SK-N-SH (cell line): ENCODE measurements around the gene MYLK2.

Experiments
- CHD2 ChIP-seq: fragments of 150-350 bp; IDR thresholded peaks from 2 replicates; pipeline ENCODE4 v1.6.1; 2018; ENCODE audit warnings: low read length; ENCODE audit not compliant: partially characterized antibody
- EP300 ChIP-seq, 2 experiments: IDR thresholded peaks; 2 replicates each; pipeline versions ENCODE4 v1.4.0 to v1.6.1; 2012; ENCODE audit warnings: borderline replicate concordance in 1 of 2, low read depth in 1 of 2, low read length in 1 of 2
- GABPA ChIP-seq: IDR thresholded peaks from 2 replicates; pipeline ENCODE4 v1.4.0; 2012; ENCODE audit warnings: low read depth, mild to moderate bottlenecking
- JUND ChIP-seq: IDR thresholded peaks from 2 replicates; pipeline ENCODE4 v1.4.0; 2012
- POLR2AphosphoS5 ChIP-seq: IDR thresholded peaks from 2 replicates; pipeline ENCODE4 v1.6.1; 2012; ENCODE audit warnings: low read depth, low read length
- RCOR1 ChIP-seq: fragments of 150-350 bp; IDR thresholded peaks from 2 replicates; pipeline ENCODE4 v1.6.1; 2017; ENCODE audit warnings: antibody characterized with exemption, low read length
- RFX5 ChIP-seq: IDR thresholded peaks from 2 replicates; pipeline ENCODE4 v1.6.1; 2012; ENCODE audit warnings: mild to moderate bottlenecking, improper control_type of control experiment, low read length
- TAF1 ChIP-seq: IDR thresholded peaks from 2 replicates; pipeline ENCODE4 v1.6.1; 2012; ENCODE audit warnings: low read depth, mild to moderate bottlenecking, low read length, moderate library complexity, borderline replicate concordance
- TF ChIP-seq, protein P1 (sequence below): fragments of 200-600 bp; sonication (generic); IDR thresholded peaks from 2 replicates; pipeline ENCODE4 v1.6.1; 2017; ENCODE audit warnings: antibody characterized with exemption, mild to moderate bottlenecking, moderate library complexity
- TF ChIP-seq, protein P2 (sequence below): IDR thresholded peaks from 2 replicates; pipeline ENCODE4 v1.6.1; 2012; ENCODE audit warnings: mild to moderate bottlenecking, low read depth, low read length, moderate library complexity
- TF ChIP-seq, protein P3 (sequence below): IDR thresholded peaks from 2 replicates; pipeline ENCODE4 v1.4.0; 2012; ENCODE audit warnings: low read depth
- TF ChIP-seq, protein P4 (sequence below): IDR thresholded peaks from 2 replicates; pipeline ENCODE4; 2012
- TF ChIP-seq, protein P5 (sequence below): IDR thresholded peaks from 2 replicates; pipeline ENCODE4 v1.4.0; 2012; ENCODE audit warnings: low read depth, borderline replicate concordance

DNA sequence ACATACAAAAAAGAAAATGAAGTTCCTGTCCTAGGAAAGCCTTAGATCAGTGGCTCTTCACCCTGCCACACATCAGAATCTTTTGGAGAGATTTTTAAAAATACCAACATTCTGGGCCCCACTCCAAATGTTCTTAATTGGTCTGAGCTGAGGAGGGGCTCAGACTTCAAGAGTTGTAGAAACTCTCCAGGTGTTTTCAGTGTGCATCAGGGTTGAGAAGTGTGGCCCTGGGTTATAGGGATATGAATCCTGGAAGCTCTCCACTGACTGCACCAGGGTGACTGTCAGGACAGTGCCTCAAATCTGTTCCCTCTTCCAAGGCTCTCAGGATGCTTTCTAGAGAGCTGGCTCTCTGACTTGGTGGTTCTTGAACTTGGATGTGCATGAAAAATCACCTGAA, 5.5 kb upstream of the MYLK2 start:
- TF ChIP-seq TAF1: no peak
- no peak for TF ChIP-seq GABPA
- TF ChIP-seq, protein P1, sequence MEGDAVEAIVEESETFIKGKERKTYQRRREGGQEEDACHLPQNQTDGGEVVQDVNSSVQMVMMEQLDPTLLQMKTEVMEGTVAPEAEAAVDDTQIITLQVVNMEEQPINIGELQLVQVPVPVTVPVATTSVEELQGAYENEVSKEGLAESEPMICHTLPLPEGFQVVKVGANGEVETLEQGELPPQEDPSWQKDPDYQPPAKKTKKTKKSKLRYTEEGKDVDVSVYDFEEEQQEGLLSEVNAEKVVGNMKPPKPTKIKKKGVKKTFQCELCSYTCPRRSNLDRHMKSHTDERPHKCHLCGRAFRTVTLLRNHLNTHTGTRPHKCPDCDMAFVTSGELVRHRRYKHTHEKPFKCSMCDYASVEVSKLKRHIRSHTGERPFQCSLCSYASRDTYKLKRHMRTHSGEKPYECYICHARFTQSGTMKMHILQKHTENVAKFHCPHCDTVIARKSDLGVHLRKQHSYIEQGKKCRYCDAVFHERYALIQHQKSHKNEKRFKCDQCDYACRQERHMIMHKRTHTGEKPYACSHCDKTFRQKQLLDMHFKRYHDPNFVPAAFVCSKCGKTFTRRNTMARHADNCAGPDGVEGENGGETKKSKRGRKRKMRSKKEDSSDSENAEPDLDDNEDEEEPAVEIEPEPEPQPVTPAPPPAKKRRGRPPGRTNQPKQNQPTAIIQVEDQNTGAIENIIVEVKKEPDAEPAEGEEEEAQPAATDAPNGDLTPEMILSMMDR: no peak
- TF ChIP-seq, protein P2, sequence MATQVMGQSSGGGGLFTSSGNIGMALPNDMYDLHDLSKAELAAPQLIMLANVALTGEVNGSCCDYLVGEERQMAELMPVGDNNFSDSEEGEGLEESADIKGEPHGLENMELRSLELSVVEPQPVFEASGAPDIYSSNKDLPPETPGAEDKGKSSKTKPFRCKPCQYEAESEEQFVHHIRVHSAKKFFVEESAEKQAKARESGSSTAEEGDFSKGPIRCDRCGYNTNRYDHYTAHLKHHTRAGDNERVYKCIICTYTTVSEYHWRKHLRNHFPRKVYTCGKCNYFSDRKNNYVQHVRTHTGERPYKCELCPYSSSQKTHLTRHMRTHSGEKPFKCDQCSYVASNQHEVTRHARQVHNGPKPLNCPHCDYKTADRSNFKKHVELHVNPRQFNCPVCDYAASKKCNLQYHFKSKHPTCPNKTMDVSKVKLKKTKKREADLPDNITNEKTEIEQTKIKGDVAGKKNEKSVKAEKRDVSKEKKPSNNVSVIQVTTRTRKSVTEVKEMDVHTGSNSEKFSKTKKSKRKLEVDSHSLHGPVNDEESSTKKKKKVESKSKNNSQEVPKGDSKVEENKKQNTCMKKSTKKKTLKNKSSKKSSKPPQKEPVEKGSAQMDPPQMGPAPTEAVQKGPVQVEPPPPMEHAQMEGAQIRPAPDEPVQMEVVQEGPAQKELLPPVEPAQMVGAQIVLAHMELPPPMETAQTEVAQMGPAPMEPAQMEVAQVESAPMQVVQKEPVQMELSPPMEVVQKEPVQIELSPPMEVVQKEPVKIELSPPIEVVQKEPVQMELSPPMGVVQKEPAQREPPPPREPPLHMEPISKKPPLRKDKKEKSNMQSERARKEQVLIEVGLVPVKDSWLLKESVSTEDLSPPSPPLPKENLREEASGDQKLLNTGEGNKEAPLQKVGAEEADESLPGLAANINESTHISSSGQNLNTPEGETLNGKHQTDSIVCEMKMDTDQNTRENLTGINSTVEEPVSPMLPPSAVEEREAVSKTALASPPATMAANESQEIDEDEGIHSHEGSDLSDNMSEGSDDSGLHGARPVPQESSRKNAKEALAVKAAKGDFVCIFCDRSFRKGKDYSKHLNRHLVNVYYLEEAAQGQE: no peak
- no peak for TF ChIP-seq JUND
- no peak for TF ChIP-seq RFX5
- TF ChIP-seq POLR2AphosphoS5: no peak
- TF ChIP-seq EP300 (IDR thresholded peaks at IDR 0.05; ENCODE audit: borderline replicate concordance in 1 of 2, low read depth in 1 of 2, low read length in 1 of 2): no peak
- no peak for TF ChIP-seq CHD2
- TF ChIP-seq, protein P3, sequence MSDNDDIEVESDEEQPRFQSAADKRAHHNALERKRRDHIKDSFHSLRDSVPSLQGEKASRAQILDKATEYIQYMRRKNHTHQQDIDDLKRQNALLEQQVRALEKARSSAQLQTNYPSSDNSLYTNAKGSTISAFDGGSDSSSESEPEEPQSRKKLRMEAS: no peak
- TF ChIP-seq, protein P4, sequence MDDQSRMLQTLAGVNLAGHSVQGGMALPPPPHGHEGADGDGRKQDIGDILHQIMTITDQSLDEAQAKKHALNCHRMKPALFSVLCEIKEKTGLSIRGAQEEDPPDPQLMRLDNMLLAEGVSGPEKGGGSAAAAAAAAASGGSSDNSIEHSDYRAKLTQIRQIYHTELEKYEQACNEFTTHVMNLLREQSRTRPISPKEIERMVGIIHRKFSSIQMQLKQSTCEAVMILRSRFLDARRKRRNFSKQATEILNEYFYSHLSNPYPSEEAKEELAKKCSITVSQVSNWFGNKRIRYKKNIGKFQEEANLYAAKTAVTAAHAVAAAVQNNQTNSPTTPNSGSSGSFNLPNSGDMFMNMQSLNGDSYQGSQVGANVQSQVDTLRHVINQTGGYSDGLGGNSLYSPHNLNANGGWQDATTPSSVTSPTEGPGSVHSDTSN: no peak
- TF ChIP-seq RCOR1: no peak
- TF ChIP-seq, protein P5, sequence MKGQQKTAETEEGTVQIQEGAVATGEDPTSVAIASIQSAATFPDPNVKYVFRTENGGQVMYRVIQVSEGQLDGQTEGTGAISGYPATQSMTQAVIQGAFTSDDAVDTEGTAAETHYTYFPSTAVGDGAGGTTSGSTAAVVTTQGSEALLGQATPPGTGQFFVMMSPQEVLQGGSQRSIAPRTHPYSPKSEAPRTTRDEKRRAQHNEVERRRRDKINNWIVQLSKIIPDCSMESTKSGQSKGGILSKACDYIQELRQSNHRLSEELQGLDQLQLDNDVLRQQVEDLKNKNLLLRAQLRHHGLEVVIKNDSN: no peak
